HFFc6 (cell line): ENCODE results near the gene GLB1L3. TPM values are rescaled to one million over a fixed set of nuclear protein-coding genes. Genes with fewer than 3 reads are reported as not detected.
A peak's percentile ranks its signal among the peaks of the same experiment; 100 is the strongest.

Experiments used
- DNase-seq: peaks from one replicate; pipeline ENCODE4 v3.0.0-alpha.2; 2018
- H3K27ac Mint-ChIP-seq: 2 replicates; pipeline ENCODE4 v1.8.0; 2020; ENCODE audit warnings: mild to moderate bottlenecking, mixed read lengths
- H3K27me3 Mint-ChIP-seq: 2 replicates; pipeline ENCODE4 v1.8.0; 2021; ENCODE audit warnings: mild to moderate bottlenecking, moderate library complexity, mixed read lengths; ENCODE audit not compliant: insufficient read depth
- H3K36me3 Mint-ChIP-seq: 2 replicates; pipeline ENCODE4 v1.8.0; 2021; ENCODE audit warnings: low read depth, mixed read lengths
- H3K4me1 Mint-ChIP-seq: 2 replicates; pipeline ENCODE4 v1.8.0; 2020; ENCODE audit warnings: low read depth, mixed read lengths
- H3K4me3 Mint-ChIP-seq: 2 replicates; pipeline ENCODE4 v1.8.0; 2020; ENCODE audit warnings: mild to moderate bottlenecking, moderate library complexity, mixed read lengths
- H3K9me3 Mint-ChIP-seq: 2 replicates; pipeline ENCODE4 v1.8.0; 2020; ENCODE audit warnings: mild to moderate bottlenecking, mixed read lengths
- total RNA-seq, 6 experiments: library from RNA; stranded (reverse); fragmentation: NEBNext Ultra II Directional; extraction: Animal tissue kit (Norgen Biotek cat#: 25700); gene quantifications; 2 replicates in 1 of 6; 3 replicates in 5 of 6; pipeline ENCODE4 v1.2.3, GENCODE V29; 2021
- TF ChIP-seq, protein P1 (sequence below): fragments of 200-600 bp; sonication (generic); IDR thresholded peaks from 2 replicates; pipeline ENCODE4 v1.5.0; 2021; ENCODE audit warnings: antibody characterized with exemption, mild to moderate bottlenecking

Gene GLB1L3
- total RNA-seq, 6 experiments from 2014 or later: not detected

DNA sequence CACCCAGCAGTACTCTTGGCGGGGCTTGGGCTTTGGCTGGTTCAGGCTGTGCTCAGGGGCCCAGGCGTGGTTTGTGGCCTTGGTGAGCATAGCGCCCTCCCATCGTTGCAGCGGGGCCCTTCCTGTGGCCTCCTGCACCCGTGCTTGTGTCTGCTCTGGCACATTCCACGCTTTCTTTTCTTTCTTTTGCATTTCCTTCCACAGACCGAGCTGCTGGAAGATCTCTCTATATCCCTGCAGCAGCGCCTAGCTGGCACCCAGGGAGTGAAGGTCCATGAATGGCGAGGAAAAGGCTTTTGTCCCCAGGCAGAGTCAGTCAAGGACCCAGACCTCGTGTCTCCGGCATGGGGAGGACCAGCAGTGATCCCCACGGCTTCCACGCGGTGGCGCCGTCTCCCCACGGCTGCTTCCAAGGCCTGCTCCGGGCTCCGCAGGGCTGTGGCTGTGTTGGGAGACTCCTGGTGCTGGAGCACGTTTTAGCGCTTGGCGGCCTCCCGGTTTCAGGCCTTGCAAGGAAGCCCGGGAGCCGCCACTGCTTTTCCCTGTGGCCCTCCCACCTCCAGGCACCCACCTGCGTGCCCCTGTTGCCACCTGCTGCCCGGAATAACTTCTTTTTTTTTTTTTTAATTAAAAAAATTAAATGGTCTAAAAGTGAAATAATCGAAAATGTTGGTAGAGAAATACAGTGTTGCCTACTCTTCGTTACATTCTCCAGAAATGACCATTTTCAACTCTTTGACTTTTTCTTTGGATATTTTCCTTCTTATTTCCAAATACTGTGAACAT is 84.1 kb downstream of the GLB1L3 start:
- peaks cover 3% of the 10 kb centered on the region; the same call in 1 of the 2 replicates for H3K27me3 Mint-ChIP-seq
- H3K4me1 Mint-ChIP-seq: no peaks in the 10 kb centered on the region
- DNase-seq: no peak
- H3K9me3 Mint-ChIP-seq: peaks cover 47% of the 10 kb centered on the region
- no peak overlapping the region for H3K27ac Mint-ChIP-seq
- no peak overlapping the region for H3K4me3 Mint-ChIP-seq
- TF ChIP-seq, protein P1, sequence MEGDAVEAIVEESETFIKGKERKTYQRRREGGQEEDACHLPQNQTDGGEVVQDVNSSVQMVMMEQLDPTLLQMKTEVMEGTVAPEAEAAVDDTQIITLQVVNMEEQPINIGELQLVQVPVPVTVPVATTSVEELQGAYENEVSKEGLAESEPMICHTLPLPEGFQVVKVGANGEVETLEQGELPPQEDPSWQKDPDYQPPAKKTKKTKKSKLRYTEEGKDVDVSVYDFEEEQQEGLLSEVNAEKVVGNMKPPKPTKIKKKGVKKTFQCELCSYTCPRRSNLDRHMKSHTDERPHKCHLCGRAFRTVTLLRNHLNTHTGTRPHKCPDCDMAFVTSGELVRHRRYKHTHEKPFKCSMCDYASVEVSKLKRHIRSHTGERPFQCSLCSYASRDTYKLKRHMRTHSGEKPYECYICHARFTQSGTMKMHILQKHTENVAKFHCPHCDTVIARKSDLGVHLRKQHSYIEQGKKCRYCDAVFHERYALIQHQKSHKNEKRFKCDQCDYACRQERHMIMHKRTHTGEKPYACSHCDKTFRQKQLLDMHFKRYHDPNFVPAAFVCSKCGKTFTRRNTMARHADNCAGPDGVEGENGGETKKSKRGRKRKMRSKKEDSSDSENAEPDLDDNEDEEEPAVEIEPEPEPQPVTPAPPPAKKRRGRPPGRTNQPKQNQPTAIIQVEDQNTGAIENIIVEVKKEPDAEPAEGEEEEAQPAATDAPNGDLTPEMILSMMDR: peak; percentile 70
- no peaks in the 10 kb centered on the region; the same call in 1 of the 2 replicates for H3K36me3 Mint-ChIP-seq

DNA sequence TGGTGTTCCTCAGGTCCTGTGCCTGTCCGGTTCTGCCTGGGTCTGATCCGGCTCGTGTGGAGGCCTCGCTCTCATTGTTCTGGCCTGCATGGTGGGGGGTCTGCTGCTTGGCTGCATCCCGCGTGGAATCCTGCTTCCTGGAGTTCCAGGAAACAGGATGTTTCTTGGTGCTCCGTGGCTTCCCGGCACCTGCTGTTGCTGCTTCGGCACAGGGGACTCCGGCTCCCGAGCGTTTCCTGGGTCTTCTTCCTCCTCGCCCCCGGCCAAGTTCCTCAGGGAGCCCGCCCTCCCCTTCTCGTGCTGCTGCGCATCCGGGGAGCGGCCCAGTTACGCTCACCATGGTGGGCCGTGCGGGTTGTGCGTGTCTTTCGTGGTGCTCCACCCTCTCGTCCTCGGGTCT is 85.5 kb downstream of the GLB1L3 start:
- no peaks in the 10 kb centered on the region for H3K4me1 Mint-ChIP-seq
- no peak overlapping the region for H3K4me3 Mint-ChIP-seq
- H3K27me3 Mint-ChIP-seq: peaks cover 3% of the 10 kb centered on the region; the same call in 1 of the 2 replicates
- DNase-seq: no peak
- H3K9me3 Mint-ChIP-seq: peaks cover 43% of the 10 kb centered on the region
- no peak overlapping the region for H3K27ac Mint-ChIP-seq
- no peaks in the 10 kb centered on the region; the same call in 1 of the 2 replicates for H3K36me3 Mint-ChIP-seq
- TF ChIP-seq, protein P1: no peak

DNA sequence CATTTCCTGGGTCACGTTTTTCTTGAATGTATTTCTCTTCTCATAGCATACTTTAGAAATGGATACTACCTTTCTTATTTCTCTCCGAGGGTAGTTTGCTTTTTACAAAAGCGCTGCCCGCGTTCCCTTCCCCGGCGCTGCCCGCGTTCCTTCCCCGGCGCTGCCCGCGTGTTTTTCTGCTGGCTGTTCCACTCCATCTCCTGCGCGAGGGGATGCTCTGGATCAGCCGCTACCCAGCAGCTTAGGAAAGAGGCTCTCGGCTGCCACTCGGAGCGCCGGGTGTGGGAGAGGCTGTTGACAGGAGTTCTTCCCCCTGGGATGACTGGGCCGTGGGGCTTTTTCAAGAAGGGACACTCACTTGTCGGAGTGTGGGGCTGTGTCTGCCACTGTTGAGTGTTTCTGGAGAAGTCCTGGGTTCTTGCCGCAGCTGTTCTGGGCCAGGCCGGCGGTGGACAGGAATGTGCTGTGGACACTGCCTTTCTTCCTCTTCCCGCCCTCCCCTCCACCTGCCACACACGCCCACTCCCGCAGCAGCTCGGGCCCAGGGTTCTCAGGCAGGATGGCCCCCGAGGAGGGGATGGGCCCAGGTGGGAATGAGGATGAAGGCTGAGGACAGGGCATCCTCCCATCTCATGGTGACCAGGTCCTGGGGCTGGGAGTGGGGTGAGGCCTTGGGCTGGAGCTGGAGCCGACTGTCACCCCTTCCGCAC is 86.2 kb downstream of the GLB1L3 start:
- Mint-ChIP-seq H3K27ac (no peak overlapping the region), H3K4me3 (no peak overlapping the region), H3K27me3 (peaks cover 3% of the 10 kb centered on the region; the same call in 1 of the 2 replicates), H3K9me3 (peaks cover 43% of the 10 kb centered on the region), H3K4me1 (no peaks in the 10 kb centered on the region), H3K36me3 (no peaks in the 10 kb centered on the region; the same call in 1 of the 2 replicates)
- DNase-seq: no peak
- TF ChIP-seq, protein P1: no peak

DNA sequence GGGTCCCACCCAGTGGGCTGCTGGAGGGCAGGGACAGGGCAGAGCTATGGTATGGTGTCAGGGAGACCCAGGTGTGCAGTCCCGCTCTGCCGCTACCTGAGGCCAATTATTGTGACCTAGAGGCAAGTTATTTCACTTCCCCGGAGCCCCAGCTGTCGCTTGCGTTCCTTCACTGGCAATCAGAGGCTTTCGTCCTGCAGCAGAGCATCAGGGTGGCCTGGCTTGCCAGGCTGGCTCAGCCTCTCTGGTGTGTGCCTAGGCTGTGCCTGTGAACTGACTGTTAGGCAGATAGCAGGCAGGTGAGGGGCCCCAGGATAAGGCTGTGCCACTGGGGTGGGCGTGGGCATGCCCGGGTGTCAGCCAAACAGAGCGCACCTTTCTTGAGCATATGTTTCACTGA is 87.0 kb downstream of the GLB1L3 start:
- Mint-ChIP-seq H3K4me1 (no peaks in the 10 kb centered on the region), H3K4me3 (no peak overlapping the region), H3K27ac (no peak overlapping the region), H3K9me3 (peaks cover 37% of the 10 kb centered on the region), H3K27me3 (peaks cover 3% of the 10 kb centered on the region; the same call in 1 of the 2 replicates), H3K36me3 (no peaks in the 10 kb centered on the region; the same call in 1 of the 2 replicates)
- DNase-seq: no peak
- TF ChIP-seq, protein P1: no peak

DNA sequence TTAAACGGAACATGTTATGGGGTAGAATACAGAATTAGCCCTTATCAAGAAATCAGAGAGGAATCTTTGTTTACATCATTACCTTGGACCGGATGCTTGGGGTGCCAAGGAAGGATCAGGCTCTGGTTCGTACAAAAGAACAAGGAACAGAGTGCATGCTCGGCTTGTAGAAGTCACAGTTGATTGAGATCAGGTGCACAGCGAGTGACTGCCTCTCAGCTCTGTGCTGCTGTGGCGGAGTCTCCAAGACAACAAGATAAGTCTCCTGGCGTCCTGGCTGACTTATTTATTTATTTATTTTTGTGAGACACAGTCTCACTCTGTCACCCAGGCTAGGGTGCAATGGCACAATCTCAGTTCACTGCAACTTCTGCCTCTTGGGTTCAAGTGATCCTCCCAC is 87.4 kb downstream of the GLB1L3 start:
- H3K27me3 Mint-ChIP-seq: peaks cover 3% of the 10 kb centered on the region; the same call in 1 of the 2 replicates
- H3K36me3 Mint-ChIP-seq: no peaks in the 10 kb centered on the region; the same call in 1 of the 2 replicates
- H3K9me3 Mint-ChIP-seq: peaks cover 34% of the 10 kb centered on the region
- no peaks in the 10 kb centered on the region for H3K4me1 Mint-ChIP-seq
- no peak for DNase-seq
- TF ChIP-seq, protein P1: no peak
- H3K4me3 Mint-ChIP-seq: no peak overlapping the region
- no peak overlapping the region for H3K27ac Mint-ChIP-seq
